ENCODE measurements around the gene FAM13B.

FAM13B gene

DNA sequence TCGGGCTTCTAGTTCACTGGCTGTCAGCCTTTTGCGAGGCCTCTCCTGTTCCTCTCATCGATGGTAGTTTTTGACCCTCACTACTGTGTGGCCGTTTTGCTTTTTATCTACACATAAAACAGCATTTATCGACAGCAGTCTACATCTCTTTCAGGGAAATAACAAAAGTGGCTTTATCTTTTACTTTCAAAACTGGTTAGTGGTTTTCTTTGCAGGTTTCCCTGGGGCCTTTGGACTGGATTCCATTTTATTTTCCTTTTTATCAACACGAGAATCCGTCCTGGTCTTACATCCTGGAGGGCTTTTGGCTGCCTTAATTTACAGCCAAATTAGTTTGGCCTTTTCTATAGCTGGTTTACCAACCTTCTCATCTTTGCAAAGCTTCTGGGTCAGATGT, 144.4 kb downstream of the FAM13B start:
- Histone ChIP-seq H3K4me2 (ENCODE audit: low read depth, low read length, poor library complexity, severe bottlenecking) (peak overlapping the region; percentile 89), H4K20me1 (ENCODE audit: insufficient read depth, low read length, poor library complexity, severe bottlenecking) (no peaks in the 10 kb centered on the region), H3F3A (ENCODE audit: low read depth) (no peaks in the 10 kb centered on the region), H3K36me3 (ENCODE audit: insufficient read depth, low read length) (no peaks in the 10 kb centered on the region), H3K79me2 (ENCODE audit: insufficient read depth, low read length) (peaks cover 10% of the 10 kb centered on the region), H3K27me3 (ENCODE audit: insufficient read depth, low read length, poor library complexity, severe bottlenecking) (no peaks in the 10 kb centered on the region), H3K9me3 (ENCODE audit: insufficient read depth, low read depth, low read length) (no peaks in the 10 kb centered on the region), H3K4me1 (ENCODE audit: insufficient read depth, low read length, poor library complexity, severe bottlenecking) (peaks cover 26% of the 10 kb centered on the region), H2AFZ (ENCODE audit: low read length) (peak overlapping the region; percentile 90), H3K9me2 (replicated peaks; ENCODE audit: low read depth, low read length) (no peaks in the 10 kb centered on the region), H3K9ac (ENCODE audit: low read depth, low read length, poor library complexity, severe bottlenecking) (peak overlapping the region; percentile 89), H3K4me3 (ENCODE audit: low read length, poor library complexity, severe bottlenecking) (peak overlapping the region; percentile 85)
- no peak for TF ChIP-seq EZH2phosphoT487 (IDR thresholded peaks at IDR 0.05; ENCODE audit: borderline replicate concordance)
- TF ChIP-seq, protein P1, sequence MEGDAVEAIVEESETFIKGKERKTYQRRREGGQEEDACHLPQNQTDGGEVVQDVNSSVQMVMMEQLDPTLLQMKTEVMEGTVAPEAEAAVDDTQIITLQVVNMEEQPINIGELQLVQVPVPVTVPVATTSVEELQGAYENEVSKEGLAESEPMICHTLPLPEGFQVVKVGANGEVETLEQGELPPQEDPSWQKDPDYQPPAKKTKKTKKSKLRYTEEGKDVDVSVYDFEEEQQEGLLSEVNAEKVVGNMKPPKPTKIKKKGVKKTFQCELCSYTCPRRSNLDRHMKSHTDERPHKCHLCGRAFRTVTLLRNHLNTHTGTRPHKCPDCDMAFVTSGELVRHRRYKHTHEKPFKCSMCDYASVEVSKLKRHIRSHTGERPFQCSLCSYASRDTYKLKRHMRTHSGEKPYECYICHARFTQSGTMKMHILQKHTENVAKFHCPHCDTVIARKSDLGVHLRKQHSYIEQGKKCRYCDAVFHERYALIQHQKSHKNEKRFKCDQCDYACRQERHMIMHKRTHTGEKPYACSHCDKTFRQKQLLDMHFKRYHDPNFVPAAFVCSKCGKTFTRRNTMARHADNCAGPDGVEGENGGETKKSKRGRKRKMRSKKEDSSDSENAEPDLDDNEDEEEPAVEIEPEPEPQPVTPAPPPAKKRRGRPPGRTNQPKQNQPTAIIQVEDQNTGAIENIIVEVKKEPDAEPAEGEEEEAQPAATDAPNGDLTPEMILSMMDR (conservative IDR thresholded peaks at IDR 0.05; ENCODE audit: low read length) = no peak

Data from Loucy (cell line).